NB4 (cell line): ENCODE results near the gene SERTM1.

ENCODE experiments used
- DNase-seq: peaks from one replicate; pipeline ENCODE4 v3.0.0; 2010; ENCODE audit warnings: low read depth
- H3K4me3 ChIP-seq: one replicate; pipeline ENCODE4 v1.5.1; 2011; ENCODE audit warnings: mild to moderate bottlenecking, low read depth, low read length, moderate library complexity
- MYC ChIP-seq: IDR thresholded peaks from 2 replicates; pipeline ENCODE4 v1.6.1; 2011; ENCODE audit warnings: low read depth, low read length
- POLR2A ChIP-seq: IDR thresholded peaks from 2 replicates; pipeline ENCODE4 v1.6.1; 2011; ENCODE audit warnings: mild to moderate bottlenecking; ENCODE audit not compliant: insufficient read length; ENCODE audit errors: extremely low read depth
- TF ChIP-seq, protein P1 (sequence below): IDR thresholded peaks from 2 replicates; pipeline ENCODE4 v1.6.1; 2011; ENCODE audit warnings: low read depth, low read length
- TF ChIP-seq, protein P2 (sequence below): IDR thresholded peaks from one replicate; pipeline ENCODE4 v1.5.1; 2012; ENCODE audit warnings: low read depth, low read length

Gene SERTM1

DNA sequence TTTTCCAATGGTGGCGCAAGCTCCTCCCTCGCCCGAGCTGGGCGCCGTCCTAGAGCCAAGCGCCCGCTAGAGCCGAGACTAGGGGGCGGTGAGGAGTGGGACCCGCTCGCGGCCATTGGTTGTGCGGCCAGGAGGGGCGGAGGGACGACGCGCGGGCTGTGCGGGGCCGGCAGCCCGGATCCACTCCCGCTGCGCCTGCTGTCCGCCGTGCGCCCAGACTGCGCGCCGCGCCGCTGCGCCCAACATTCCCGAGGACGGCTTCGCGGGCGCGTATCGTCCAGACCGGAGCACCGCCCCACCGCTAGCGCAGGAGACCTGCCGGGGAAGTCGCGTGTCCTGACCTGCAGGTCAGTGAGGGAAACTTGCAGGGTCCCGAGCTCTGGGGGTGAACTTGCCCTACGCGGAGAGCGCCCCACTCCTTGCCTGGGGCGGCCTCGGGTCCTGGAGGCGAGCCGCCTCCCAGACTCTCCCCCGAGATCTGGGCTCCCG is at the start of gene SERTM1:
TSS of gene SERTM1 (plus strand) at position 183 of the 489 bp plus-strand sequence. CDS start 21,059 bp downstream, outside the sequence.
- TF ChIP-seq, protein P1, sequence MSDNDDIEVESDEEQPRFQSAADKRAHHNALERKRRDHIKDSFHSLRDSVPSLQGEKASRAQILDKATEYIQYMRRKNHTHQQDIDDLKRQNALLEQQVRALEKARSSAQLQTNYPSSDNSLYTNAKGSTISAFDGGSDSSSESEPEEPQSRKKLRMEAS = no peak
- no peak for TF ChIP-seq POLR2A
- no peak for TF ChIP-seq MYC
- TF ChIP-seq, protein P2, sequence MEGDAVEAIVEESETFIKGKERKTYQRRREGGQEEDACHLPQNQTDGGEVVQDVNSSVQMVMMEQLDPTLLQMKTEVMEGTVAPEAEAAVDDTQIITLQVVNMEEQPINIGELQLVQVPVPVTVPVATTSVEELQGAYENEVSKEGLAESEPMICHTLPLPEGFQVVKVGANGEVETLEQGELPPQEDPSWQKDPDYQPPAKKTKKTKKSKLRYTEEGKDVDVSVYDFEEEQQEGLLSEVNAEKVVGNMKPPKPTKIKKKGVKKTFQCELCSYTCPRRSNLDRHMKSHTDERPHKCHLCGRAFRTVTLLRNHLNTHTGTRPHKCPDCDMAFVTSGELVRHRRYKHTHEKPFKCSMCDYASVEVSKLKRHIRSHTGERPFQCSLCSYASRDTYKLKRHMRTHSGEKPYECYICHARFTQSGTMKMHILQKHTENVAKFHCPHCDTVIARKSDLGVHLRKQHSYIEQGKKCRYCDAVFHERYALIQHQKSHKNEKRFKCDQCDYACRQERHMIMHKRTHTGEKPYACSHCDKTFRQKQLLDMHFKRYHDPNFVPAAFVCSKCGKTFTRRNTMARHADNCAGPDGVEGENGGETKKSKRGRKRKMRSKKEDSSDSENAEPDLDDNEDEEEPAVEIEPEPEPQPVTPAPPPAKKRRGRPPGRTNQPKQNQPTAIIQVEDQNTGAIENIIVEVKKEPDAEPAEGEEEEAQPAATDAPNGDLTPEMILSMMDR = no peak
- no peak for DNase-seq
- no peak within 1 kb of the TSS for H3K4me3 ChIP-seq

DNA sequence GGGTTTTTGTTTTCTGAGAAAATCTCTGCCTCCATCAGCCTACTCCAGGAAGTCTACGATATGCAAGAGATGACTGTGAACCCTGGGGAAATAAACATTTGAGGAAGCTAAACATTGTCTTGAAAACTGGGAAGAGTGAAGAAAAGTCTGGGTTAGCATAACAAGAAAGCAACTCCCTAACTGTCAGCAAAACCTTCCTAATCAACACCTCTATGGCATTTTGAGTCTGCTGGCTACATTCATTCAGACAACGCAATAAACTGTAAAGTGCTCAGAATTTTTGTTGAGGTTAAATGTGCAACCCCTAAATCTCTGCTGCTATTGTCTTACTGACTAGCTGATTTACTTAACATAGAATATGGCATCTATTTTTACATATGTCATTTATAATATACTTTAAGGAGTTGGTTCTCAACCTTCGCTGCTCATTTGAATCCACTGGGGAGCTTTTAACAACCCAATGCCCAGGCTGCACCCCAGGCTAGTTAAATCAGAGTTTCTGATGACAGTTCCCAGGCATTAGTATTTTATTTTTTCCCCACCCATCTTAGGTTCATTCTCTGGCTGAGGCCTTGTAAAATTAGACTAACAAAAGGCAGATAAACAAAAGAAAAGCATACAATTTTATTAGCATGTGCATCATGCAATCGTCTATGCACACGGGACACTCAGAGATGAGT is 45.3 kb upstream of the SERTM1 start:
- TF ChIP-seq, protein P1 = no peak
- TF ChIP-seq, protein P2 = no peak
- TF ChIP-seq MYC (no peak), POLR2A (no peak)
- no peak overlapping the region for H3K4me3 ChIP-seq
- no peak for DNase-seq

DNA sequence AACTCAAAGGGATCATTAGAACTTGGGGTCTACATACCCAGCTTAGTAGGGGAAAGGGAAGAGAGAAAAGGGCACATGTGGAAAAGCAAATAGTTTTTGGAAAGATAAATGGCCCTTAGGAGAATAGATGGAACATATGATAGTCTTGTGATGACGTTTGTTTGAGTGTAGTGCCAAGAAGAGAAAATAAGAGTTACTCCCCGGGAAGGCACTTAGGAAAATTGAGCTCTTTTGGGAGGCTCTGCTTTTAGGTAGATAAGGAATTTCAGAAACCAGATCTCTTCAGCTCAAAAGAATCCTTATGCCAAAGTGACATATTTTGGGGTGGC is 44.8 kb upstream of the SERTM1 start:
- H3K4me3 ChIP-seq = no peak overlapping the region
- DNase-seq = no peak
- TF ChIP-seq, protein P1 = no peak
- TF ChIP-seq MYC (no peak), POLR2A (no peak)
- TF ChIP-seq, protein P2 = no peak

DNA sequence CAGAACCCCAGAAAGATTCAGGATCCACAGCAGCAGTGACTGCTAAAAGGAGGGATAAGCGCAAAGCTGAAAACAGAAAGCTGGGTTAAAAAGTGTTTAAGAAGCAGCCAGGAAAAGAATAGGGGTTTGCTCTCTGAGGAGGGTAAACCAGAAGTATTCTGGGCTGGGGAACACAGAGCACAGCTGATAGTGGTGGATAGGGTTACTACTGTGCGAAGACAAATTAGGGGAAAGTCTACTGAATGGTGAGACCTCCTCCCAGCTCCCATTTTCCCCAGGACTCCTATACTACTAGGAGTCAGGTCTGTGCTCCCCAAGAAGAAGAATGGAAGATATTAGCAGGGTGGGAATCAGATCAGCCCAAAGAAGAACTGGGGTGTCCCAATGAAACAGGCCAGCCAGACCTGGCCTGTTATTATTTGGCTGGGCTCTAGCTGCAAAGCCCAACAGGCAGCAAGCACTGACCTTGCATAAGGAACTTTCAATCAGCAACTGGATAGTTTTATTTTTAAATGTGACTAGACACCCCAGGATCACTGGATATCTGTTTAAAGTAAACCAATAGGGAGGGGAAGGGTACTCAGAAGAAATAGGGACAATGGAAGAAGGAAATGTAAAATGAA is 43.5 kb upstream of the SERTM1 start:
- no peak for TF ChIP-seq MYC
- TF ChIP-seq POLR2A = no peak
- TF ChIP-seq, protein P2 = no peak
- TF ChIP-seq, protein P1 = no peak
- no peak overlapping the region for H3K4me3 ChIP-seq
- DNase-seq = no peak

DNA sequence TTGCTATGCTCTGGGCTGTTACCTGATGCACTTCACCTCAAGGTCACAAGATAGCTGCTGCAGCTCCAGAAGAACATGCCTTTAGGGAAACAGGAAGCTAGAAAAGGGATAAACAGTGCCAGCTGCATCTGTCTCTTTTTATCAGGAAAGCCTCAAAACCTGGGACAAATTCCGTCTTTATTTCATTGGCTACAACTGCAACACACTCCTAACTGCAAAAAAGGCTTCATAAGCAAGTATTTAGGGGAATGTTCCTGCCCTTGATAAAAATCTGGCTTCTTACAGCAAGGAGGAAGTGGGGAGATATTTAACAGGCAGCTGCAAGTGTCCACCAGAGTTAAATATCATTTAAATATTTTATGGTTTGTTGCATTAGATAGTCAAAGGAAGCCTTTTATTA is 34.2 kb upstream of the SERTM1 start:
- TF ChIP-seq POLR2A (no peak), MYC (no peak)
- TF ChIP-seq, protein P2 = no peak
- TF ChIP-seq, protein P1 = no peak
- no peak overlapping the region for H3K4me3 ChIP-seq
- DNase-seq = no peak
